Measurements from ENCODE around the gene SLC22A4.

DNA sequence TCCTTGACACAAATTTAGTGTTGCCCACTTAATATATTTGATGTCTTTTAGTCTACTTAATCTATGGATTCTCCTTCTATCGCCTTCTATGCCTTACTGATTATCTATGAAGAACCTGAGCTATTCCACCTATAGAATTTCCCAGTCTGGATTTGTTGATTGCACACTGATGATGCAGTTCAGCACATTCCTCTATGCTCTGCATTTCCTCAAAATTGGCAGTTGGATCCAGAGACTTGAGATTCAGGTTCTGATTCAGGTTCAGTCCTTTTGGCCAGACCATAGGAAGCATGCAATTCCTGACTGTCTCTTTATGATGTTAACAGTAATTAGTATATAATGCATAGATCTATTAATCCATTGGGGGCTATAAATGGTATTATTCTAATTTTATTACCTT, 89.1 kb downstream of the SLC22A4 start:
- TF ChIP-seq REST (IDR thresholded peaks at IDR 0.05) (no peak), CHD2 (IDR thresholded peaks at IDR 0.05; ENCODE audit: low read length, partially characterized antibody) (no peak)

All from A549 (cell line).